Measurements from ENCODE around the gene REC114.
"Not testable (repeated sequence)": the region's sequence is repeated elsewhere in the genome, so short reads cannot be mapped to it uniquely, and the experiment has no call there.

The REC114 gene

GRCh38 chr15:73455876-73456275 lies 12.9 kb downstream of the REC114 start:
- DNase-seq (ENCODE audit: low spot score), result no peak

- DNase-seq (ENCODE audit: low spot score), result no peak
Measured at GRCh38 chr15:73457334-73457733, 14.4 kb downstream of the REC114 start.

- DNase-seq (ENCODE audit: low spot score), result no peak
Measured at GRCh38 chr15:73460662-73461061, 17.7 kb downstream of the REC114 start.

GRCh38 chr15:73464602-73465001 lies 21.6 kb downstream of the REC114 start:
- no peak for DNase-seq (ENCODE audit: low spot score)

GRCh38 chr15:73467758-73468157 lies 24.8 kb downstream of the REC114 start:
- no peak for DNase-seq (ENCODE audit: low spot score)

- DNase-seq (ENCODE audit: low spot score), result no peak
Measured at GRCh38 chr15:73474785-73475184, 31.8 kb downstream of the REC114 start.

GRCh38 chr15:73476704-73477216 lies 33.8 kb downstream of the REC114 start:
- no peak for DNase-seq (ENCODE audit: low spot score)

- no peak for DNase-seq (ENCODE audit: low spot score)
Measured at GRCh38 chr15:73480050-73480449, 37.1 kb downstream of the REC114 start.

GRCh38 chr15:73482166-73482565 lies 39.2 kb downstream of the REC114 start:
- no peak for DNase-seq (ENCODE audit: low spot score)

GRCh38 chr15:73483053-73483452 lies 40.1 kb downstream of the REC114 start:
- no peak for DNase-seq (ENCODE audit: low spot score)

- DNase-seq (ENCODE audit: low spot score), result no peak
Measured at GRCh38 chr15:73485372-73485771, 42.4 kb downstream of the REC114 start.

GRCh38 chr15:73485885-73486284 lies 42.9 kb downstream of the REC114 start:
- DNase-seq (ENCODE audit: low spot score), result not testable (repeated sequence)

GRCh38 chr15:73488698-73489097 lies 45.7 kb downstream of the REC114 start:
- no peak for DNase-seq (ENCODE audit: low spot score)

- DNase-seq (ENCODE audit: low spot score), result no peak
Measured at GRCh38 chr15:73493922-73494321, 51.0 kb downstream of the REC114 start.

- DNase-seq (ENCODE audit: low spot score), result no peak
Measured at GRCh38 chr15:73495181-73495580, 52.2 kb downstream of the REC114 start.

GRCh38 chr15:73500696-73501095 lies 57.7 kb downstream of the REC114 start:
- DNase-seq (ENCODE audit: low spot score), result no peak

GRCh38 chr15:73504885-73505284 lies 61.9 kb downstream of the REC114 start:
- DNase-seq (ENCODE audit: low spot score), result no peak

GRCh38 chr15:73515527-73515926 lies 72.6 kb downstream of the REC114 start:
- DNase-seq (ENCODE audit: low spot score), result no peak

- DNase-seq (ENCODE audit: low spot score), result no peak
Measured at GRCh38 chr15:73517566-73517965, 74.6 kb downstream of the REC114 start.

GRCh38 chr15:73518180-73518862 lies 75.4 kb downstream of the REC114 start:
- DNase-seq (ENCODE audit: low spot score), result no peak

GRCh38 chr15:73518876-73519733 lies 76.1 kb downstream of the REC114 start:
- DNase-seq (ENCODE audit: low spot score), result no peak

GRCh38 chr15:73522011-73522410 lies 79.0 kb downstream of the REC114 start:
- no peak for DNase-seq (ENCODE audit: low spot score)

- DNase-seq (ENCODE audit: low spot score), result no peak
Measured at GRCh38 chr15:73524919-73525318, 82.0 kb downstream of the REC114 start.
